Hepatocyte (in vitro differentiated cells): ENCODE data around the gene JARID2. TPM values are rescaled to one million over a fixed set of nuclear protein-coding genes. Genes with fewer than 3 reads are reported as not detected.

Source experiments
- DNase-seq: peaks from one replicate; pipeline ENCODE4 v3.0.0-alpha.2; 2016; ENCODE audit warnings: low spot score
- H2AFZ ChIP-seq: fragments of 200-600 bp; sonication (generic); 2 replicates; pipeline ENCODE4 v1.6.0; 2016; ENCODE audit warnings: antibody characterized with exemption, mild to moderate bottlenecking
- H3K27ac ChIP-seq: fragments of 200-600 bp; sonication (generic); 2 replicates; pipeline ENCODE4 v1.5.1; 2016; ENCODE audit warnings: mild to moderate bottlenecking
- H3K27me3 ChIP-seq: fragments of 200-600 bp; sonication (generic); 2 replicates; pipeline ENCODE4 v1.6.1; 2016
- H3K36me3 ChIP-seq: fragments of 200-600 bp; sonication (generic); replicated peaks from 2 replicates; pipeline ENCODE4 v1.5.1; 2016; ENCODE audit warnings: low read depth; ENCODE audit not compliant: insufficient read depth
- H3K4me1 ChIP-seq: fragments of 200-600 bp; sonication (generic); 2 replicates; pipeline ENCODE4 v1.5.1; 2016; ENCODE audit warnings: mild to moderate bottlenecking, moderate library complexity; ENCODE audit not compliant: insufficient read depth
- H3K4me2 ChIP-seq: fragments of 200-600 bp; sonication (generic); 2 replicates; pipeline ENCODE4 v1.6.0; 2016
- H3K4me3 ChIP-seq: fragments of 200-600 bp; sonication (generic); 2 replicates; pipeline ENCODE4 v1.5.1; 2016; ENCODE audit warnings: mild to moderate bottlenecking
- H3K79me2 ChIP-seq: fragments of 200-600 bp; sonication (generic); 2 replicates; pipeline ENCODE4 v1.6.0; 2017; ENCODE audit warnings: mild to moderate bottlenecking
- H3K9me2 ChIP-seq: fragments of 200-600 bp; sonication (generic); replicated peaks from 2 replicates; pipeline ENCODE4 v1.6.0; 2017; ENCODE audit warnings: mild to moderate bottlenecking; ENCODE audit not compliant: insufficient read depth
- H3K9me3 ChIP-seq: fragments of 200-600 bp; sonication (generic); 2 replicates; pipeline ENCODE4 v1.5.1; 2016; ENCODE audit warnings: low read depth, mild to moderate bottlenecking
- H4K20me1 ChIP-seq: fragments of 200-600 bp; sonication (generic); 2 replicates; pipeline ENCODE4 v1.6.0; 2016; ENCODE audit warnings: mild to moderate bottlenecking; ENCODE audit not compliant: insufficient read depth, poor library complexity, severe bottlenecking
- EZH2 ChIP-seq: fragments of 200-600 bp; sonication (generic); IDR thresholded peaks from 2 replicates; pipeline ENCODE4 v1.6.1; 2016; ENCODE audit warnings: antibody characterized with exemption, mild to moderate bottlenecking, borderline replicate concordance
- EZH2phosphoT487 ChIP-seq: fragments of 200-600 bp; sonication (generic); IDR thresholded peaks from one replicate; pipeline ENCODE4 v1.6.1; 2018; ENCODE audit warnings: antibody characterized with exemption, mild to moderate bottlenecking, low read depth, moderate library complexity; ENCODE audit not compliant: unreplicated experiment, severe bottlenecking
- WGBS: methylation state at CpG from one replicate; pipeline ENCODE4 v1.1.6; 2016; ENCODE audit warnings: low lambda C conversion rate; ENCODE audit errors: missing lambda C conversion rate; 5-methylcytosine and 5-hydroxymethylcytosine counted together
- polyA plus RNA-seq: library from polyadenylated mRNA; unstranded; fragments of >200 nt; fragmentation: Nextera tagmentation; extraction: Ambion mirVana; gene quantifications from 2 replicates; pipeline ENCODE4 v1.2.1, GENCODE V29; 2016
- total RNA-seq: library from RNA; depleted of rRNA; stranded (reverse); fragments of >200 nt; gene quantifications from 2 replicates; pipeline ENCODE4 v1.2.3, GENCODE V29; 2014
- TF ChIP-seq, protein P1 (sequence below): fragments of 200-600 bp; sonication (generic); IDR thresholded peaks from 2 replicates; pipeline ENCODE4 v1.5.1; 2016; ENCODE audit warnings: antibody characterized with exemption, mild to moderate bottlenecking; ENCODE audit not compliant: poor library complexity

JARID2 gene
- total and polyA plus RNA-seq, 2 experiments from 2014 or later, result 4.6 to 11.6 TPM

DNA sequence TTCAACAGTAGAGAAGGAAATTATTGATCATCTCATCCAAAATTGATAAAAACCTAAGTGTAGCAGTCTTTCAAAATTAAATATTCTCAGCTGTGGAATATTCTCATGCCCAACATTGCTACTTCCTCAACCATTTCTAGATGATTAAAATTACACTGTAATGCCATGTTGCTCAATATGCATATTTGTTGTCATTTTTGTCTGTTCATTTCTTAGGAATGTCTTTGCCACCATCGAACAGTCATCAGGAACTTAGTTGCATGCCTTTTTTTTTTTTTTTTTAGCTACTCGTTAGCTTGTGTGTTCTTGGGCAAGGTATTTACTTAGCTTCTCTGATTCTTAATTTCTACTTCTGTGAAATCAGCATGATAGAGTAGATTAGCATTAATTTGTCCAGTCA, 228.3 kb downstream of the JARID2 start:
- no peaks in the 10 kb centered on the region for H4K20me1 ChIP-seq
- H3K4me1 ChIP-seq, result peaks cover 3% of the 10 kb centered on the region

DNA sequence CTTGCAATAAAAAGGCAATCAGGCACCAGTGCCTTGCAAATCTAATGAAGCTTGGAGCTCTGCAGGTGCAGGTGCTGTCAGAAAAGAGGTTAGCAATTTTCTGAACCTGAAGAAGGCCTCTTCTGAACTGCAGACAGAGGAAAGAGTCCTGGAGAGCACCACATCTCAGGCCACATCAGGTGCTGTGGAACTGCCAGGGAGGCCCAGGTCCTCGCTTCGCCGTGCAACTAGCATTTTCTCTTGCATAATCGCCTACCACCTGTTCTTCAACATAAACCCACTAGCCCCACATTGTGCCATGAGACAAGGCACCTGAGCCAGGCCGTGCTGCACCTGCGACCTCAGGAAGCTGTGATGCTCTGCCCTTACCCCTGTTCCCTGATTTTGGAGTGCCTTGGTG, 229.4 kb downstream of the JARID2 start:
- no peak overlapping the region for H3K27ac ChIP-seq
- 90% methylated on average over 6 of the region's 6 CpGs for WGBS
- TF ChIP-seq, protein P1, sequence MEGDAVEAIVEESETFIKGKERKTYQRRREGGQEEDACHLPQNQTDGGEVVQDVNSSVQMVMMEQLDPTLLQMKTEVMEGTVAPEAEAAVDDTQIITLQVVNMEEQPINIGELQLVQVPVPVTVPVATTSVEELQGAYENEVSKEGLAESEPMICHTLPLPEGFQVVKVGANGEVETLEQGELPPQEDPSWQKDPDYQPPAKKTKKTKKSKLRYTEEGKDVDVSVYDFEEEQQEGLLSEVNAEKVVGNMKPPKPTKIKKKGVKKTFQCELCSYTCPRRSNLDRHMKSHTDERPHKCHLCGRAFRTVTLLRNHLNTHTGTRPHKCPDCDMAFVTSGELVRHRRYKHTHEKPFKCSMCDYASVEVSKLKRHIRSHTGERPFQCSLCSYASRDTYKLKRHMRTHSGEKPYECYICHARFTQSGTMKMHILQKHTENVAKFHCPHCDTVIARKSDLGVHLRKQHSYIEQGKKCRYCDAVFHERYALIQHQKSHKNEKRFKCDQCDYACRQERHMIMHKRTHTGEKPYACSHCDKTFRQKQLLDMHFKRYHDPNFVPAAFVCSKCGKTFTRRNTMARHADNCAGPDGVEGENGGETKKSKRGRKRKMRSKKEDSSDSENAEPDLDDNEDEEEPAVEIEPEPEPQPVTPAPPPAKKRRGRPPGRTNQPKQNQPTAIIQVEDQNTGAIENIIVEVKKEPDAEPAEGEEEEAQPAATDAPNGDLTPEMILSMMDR, result no peak
- TF ChIP-seq EZH2phosphoT487, result no peak
- H3K36me3 ChIP-seq, result no peaks in the 10 kb centered on the region
- no peak overlapping the region for H3K4me2 ChIP-seq
- H4K20me1 ChIP-seq, result no peaks in the 10 kb centered on the region
- H3K9me2 ChIP-seq, result no peaks in the 10 kb centered on the region
- no peak overlapping the region for H2AFZ ChIP-seq
- no peaks in the 10 kb centered on the region for H3K27me3 ChIP-seq
- H3K9me3 ChIP-seq, result no peaks in the 10 kb centered on the region
- peaks cover 3% of the 10 kb centered on the region for H3K4me1 ChIP-seq
- peaks cover 15% of the 10 kb centered on the region for H3K79me2 ChIP-seq
- no peak overlapping the region for H3K4me3 ChIP-seq
- DNase-seq, result no peak

More for the DNA sequence above, 228.3 kb downstream of the JARID2 start:
- Histone ChIP-seq H3K36me3 (no peaks in the 10 kb centered on the region), H3K4me2 (no peak overlapping the region), H3K27me3 (no peaks in the 10 kb centered on the region), H2AFZ (no peak overlapping the region), H3K9me2 (no peaks in the 10 kb centered on the region), H3K9me3 (no peaks in the 10 kb centered on the region), H3K79me2 (peaks cover 9% of the 10 kb centered on the region), H3K27ac (no peak overlapping the region), H3K4me3 (no peak overlapping the region)
- DNase-seq, result no peak
- TF ChIP-seq EZH2, result no peak
- no peak for TF ChIP-seq EZH2phosphoT487
- TF ChIP-seq, protein P1, result no peak
- WGBS, result 98% methylated on average over 2 of the region's 2 CpGs

DNA sequence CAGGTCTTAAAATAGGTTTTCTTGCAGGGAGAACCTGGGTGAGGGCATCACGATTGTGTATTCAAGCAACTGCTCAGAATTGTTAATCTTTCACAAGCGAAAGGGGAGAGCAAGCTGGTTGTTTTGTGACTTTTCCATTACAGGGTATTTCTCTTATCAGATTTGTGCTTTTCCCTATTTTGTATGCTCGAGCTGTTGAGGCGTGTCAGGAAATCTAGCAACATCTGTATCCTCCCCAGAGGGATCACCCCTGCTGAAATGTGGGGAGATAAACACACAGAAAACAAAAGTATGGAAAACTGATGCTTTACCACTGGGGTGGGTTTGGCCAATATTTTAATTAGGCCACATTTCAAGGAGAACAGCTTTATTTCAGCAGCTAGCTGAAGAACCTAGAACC, 230.0 kb downstream of the JARID2 start:
- no peaks in the 10 kb centered on the region for H3K36me3 ChIP-seq

More for the DNA sequence above, 230.0 kb downstream of the JARID2 start:
- WGBS, result 94% methylated on average over 4 of the region's 4 CpGs
- Histone ChIP-seq H3K9me2 (no peaks in the 10 kb centered on the region), H3K79me2 (peaks cover 17% of the 10 kb centered on the region), H3K9me3 (no peaks in the 10 kb centered on the region), H3K27ac (no peak overlapping the region), H3K4me1 (peaks cover 3% of the 10 kb centered on the region), H4K20me1 (no peaks in the 10 kb centered on the region), H3K4me3 (no peak overlapping the region), H3K4me2 (no peak overlapping the region), H2AFZ (no peak overlapping the region), H3K27me3 (no peaks in the 10 kb centered on the region)
- TF ChIP-seq EZH2phosphoT487 (no peak), EZH2 (no peak)
- TF ChIP-seq, protein P1, result no peak
- no peak for DNase-seq
